ENCODE measurements around the gene ATG4C. TPM values are rescaled to one million over a fixed set of nuclear protein-coding genes. Genes with fewer than 3 reads are reported as not detected.

ATG4C gene
- total RNA-seq, 3 donors from 2014 or later (not counting 1 experiment from before 2014, with no cell fraction given) = 4.8 to 9.7 (median 6.3) TPM

DNA sequence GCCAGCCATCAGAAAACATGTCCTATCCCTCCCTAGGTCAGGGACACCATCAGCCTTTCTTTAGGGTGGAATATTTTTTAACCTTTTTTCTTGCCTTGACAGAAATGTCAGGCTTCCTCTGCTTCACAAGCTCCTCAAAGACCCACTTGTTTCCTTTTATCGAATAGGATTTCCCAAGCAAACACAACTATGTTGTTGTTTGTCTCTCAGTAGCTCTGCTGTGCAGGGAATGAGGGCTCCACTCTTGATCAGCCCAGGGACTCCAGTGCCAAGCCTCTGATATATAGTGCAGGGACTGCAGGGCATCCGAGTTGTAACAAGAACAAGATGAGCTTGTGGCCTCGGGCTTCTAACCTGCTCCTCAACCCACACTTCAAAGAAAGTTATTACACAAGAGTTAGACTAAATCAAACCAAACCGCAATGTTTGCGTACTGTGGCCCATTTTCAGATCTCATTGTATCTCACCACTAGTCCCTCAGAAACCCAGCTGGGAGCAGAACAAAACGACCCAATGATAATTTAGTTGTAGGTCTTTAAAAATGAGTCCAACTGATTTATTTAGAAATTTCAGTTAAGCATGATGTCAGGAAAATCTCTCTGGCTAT is 108.1 kb downstream of the ATG4C start:
- Mint-ChIP-seq H3K9me3 (no peaks in the 10 kb centered on the region), H3K4me3 (no peak overlapping the region), H3K36me3 (no peaks in the 10 kb centered on the region), H3K27me3 (ENCODE audit: low read depth in 2 of 2) (peaks cover 12 to 24% of the 10 kb centered on the region in 2 donors), H3K27ac (no peak overlapping the region), H3K4me1 (no peaks in the 10 kb centered on the region)
- 77% methylated on average over 5 of the region's 6 CpGs for WGBS (ENCODE audit: insufficient coverage)
- no peak for DNase-seq
- Histone ChIP-seq H3K27ac (ENCODE audit: low read length) (no peak overlapping the region), H3K4me1 (ENCODE audit: control insufficient read depth, insufficient read depth, low read length) (no peaks in the 10 kb centered on the region), H3K27me3 (ENCODE audit: control insufficient read depth, insufficient read depth, low read length) (no peaks in the 10 kb centered on the region), H3K36me3 (ENCODE audit: control insufficient read depth, insufficient read depth, low read length) (no peaks in the 10 kb centered on the region), H3K9me3 (ENCODE audit: control insufficient read depth, insufficient read depth, low read length) (no peaks in the 10 kb centered on the region), H3K4me3 (ENCODE audit: low read length) (no peak overlapping the region)
- TF ChIP-seq, protein P1, sequence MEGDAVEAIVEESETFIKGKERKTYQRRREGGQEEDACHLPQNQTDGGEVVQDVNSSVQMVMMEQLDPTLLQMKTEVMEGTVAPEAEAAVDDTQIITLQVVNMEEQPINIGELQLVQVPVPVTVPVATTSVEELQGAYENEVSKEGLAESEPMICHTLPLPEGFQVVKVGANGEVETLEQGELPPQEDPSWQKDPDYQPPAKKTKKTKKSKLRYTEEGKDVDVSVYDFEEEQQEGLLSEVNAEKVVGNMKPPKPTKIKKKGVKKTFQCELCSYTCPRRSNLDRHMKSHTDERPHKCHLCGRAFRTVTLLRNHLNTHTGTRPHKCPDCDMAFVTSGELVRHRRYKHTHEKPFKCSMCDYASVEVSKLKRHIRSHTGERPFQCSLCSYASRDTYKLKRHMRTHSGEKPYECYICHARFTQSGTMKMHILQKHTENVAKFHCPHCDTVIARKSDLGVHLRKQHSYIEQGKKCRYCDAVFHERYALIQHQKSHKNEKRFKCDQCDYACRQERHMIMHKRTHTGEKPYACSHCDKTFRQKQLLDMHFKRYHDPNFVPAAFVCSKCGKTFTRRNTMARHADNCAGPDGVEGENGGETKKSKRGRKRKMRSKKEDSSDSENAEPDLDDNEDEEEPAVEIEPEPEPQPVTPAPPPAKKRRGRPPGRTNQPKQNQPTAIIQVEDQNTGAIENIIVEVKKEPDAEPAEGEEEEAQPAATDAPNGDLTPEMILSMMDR (IDR thresholded peaks at IDR 0.05) = no peak
- intact Hi-C loops (cut with micrococcal nuclease) = no loop called here
- no peak for ATAC-seq

DNA sequence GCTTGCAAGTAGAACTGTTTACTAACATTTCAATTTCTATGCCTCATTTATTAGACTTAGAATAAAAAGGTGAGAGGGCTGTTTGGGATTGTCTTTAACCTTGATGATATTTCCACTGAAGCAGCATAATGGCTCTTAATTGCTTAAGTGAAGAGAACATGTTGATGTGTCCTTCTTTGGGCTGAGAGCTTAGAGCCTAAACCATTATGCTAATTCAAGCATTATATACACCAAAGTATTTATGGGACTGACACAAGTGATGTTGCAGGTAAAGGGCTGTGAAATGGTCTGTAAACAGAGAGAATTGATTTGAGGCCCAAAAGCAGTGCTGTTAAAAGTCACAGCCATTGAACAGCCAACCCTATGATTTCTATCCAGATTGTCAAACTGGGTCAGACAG is 113.9 kb downstream of the ATG4C start:
- intact Hi-C loops (cut with micrococcal nuclease) = no loop called here
- Histone ChIP-seq H3K27ac (ENCODE audit: low read length) (no peak overlapping the region), H3K4me1 (ENCODE audit: control insufficient read depth, insufficient read depth, low read length) (no peaks in the 10 kb centered on the region), H3K36me3 (ENCODE audit: control insufficient read depth, insufficient read depth, low read length) (no peaks in the 10 kb centered on the region), H3K4me3 (ENCODE audit: low read length) (no peak overlapping the region), H3K27me3 (ENCODE audit: control insufficient read depth, insufficient read depth, low read length) (no peaks in the 10 kb centered on the region), H3K9me3 (ENCODE audit: control insufficient read depth, insufficient read depth, low read length) (no peaks in the 10 kb centered on the region)
- TF ChIP-seq, protein P1 (IDR thresholded peaks at IDR 0.05) = no peak
- H3K9me3 Mint-ChIP-seq = no peaks in the 10 kb centered on the region
- no peak overlapping the region for H3K4me3 Mint-ChIP-seq
- H3K36me3 Mint-ChIP-seq = no peaks in the 10 kb centered on the region
- ATAC-seq = no peak
- peaks cover 12 to 13% of the 10 kb centered on the region in 2 donors for H3K27me3 Mint-ChIP-seq (ENCODE audit: low read depth in 2 of 2)
- H3K4me1 Mint-ChIP-seq = no peaks in the 10 kb centered on the region
- no peak for DNase-seq
- H3K27ac Mint-ChIP-seq = no peak overlapping the region

DNA sequence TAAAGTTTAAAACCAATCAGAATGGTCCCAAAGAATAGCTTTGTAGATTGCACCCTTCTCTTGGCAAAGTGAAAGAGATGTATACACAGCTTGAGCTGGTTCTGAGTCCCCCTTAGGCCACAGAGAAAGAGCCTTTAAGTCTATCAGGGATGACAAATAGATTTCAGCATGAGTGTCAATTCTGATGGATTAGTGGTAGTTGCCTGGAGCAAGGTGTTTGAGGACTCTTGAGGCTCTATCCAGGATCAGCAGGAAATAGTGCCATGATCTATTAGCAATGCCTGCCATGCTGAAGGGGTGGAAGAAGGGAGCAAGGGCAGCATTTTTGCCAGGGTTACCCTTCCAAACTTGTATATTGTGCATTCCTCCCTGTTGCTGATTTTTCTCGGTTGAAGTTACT is 116.6 kb downstream of the ATG4C start:
- Mint-ChIP-seq H3K27me3 (ENCODE audit: low read depth in 2 of 2) (peaks cover 2% of the 10 kb centered on the region in 2 donors), H3K9me3 (no peaks in the 10 kb centered on the region), H3K36me3 (no peaks in the 10 kb centered on the region), H3K4me3 (no peak overlapping the region), H3K27ac (no peak overlapping the region), H3K4me1 (no peaks in the 10 kb centered on the region)
- 100% methylated on average over 1 of the region's 1 CpG for WGBS (ENCODE audit: insufficient coverage)
- Histone ChIP-seq H3K27me3 (ENCODE audit: control insufficient read depth, insufficient read depth, low read length) (no peaks in the 10 kb centered on the region), H3K4me1 (ENCODE audit: control insufficient read depth, insufficient read depth, low read length) (no peaks in the 10 kb centered on the region), H3K4me3 (ENCODE audit: low read length) (no peak overlapping the region), H3K9me3 (ENCODE audit: control insufficient read depth, insufficient read depth, low read length) (no peaks in the 10 kb centered on the region), H3K27ac (ENCODE audit: low read length) (no peak overlapping the region), H3K36me3 (ENCODE audit: control insufficient read depth, insufficient read depth, low read length) (no peaks in the 10 kb centered on the region)
- TF ChIP-seq, protein P1 (IDR thresholded peaks at IDR 0.05) = no peak
- ATAC-seq (no peak), DNase-seq (no peak)
- intact Hi-C loops (cut with micrococcal nuclease) = no loop called here

DNA sequence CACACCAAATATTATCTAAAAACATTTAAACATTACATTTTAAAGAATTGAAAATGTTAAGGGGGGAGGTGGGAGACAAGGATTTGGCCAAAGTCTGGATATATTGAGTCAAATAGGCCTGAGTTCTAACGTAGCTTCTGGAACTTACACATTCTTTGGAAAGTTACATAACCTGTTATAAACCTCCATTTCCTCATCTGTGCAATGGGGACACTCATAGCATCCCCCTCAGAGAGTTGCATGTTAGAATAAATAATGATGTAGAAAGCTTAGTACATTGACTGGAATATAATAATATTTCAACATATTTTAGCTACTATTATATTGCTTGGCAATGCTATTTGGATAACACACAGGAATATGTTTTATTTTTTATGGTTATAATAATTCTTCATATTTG is 117.7 kb downstream of the ATG4C start:
- Mint-ChIP-seq H3K9me3 (no peaks in the 10 kb centered on the region), H3K36me3 (no peaks in the 10 kb centered on the region), H3K27me3 (ENCODE audit: low read depth in 2 of 2) (no peaks in the 10 kb centered on the region), H3K27ac (no peak overlapping the region), H3K4me1 (no peaks in the 10 kb centered on the region), H3K4me3 (no peak overlapping the region)
- H3K4me1 ChIP-seq (ENCODE audit: control insufficient read depth, insufficient read depth, low read length) = no peaks in the 10 kb centered on the region
- H3K27ac ChIP-seq (ENCODE audit: low read length) = no peak overlapping the region
- H3K4me3 ChIP-seq (ENCODE audit: low read length) = no peak overlapping the region
- ATAC-seq (no peak), DNase-seq (no peak)
- no peaks in the 10 kb centered on the region for H3K36me3 ChIP-seq (ENCODE audit: control insufficient read depth, insufficient read depth, low read length)
- H3K9me3 ChIP-seq (ENCODE audit: control insufficient read depth, insufficient read depth, low read length) = no peaks in the 10 kb centered on the region
- intact Hi-C loops (cut with micrococcal nuclease) = no loop called here
- no CpG with 5 or more reads among the region's 1 CpG for WGBS (ENCODE audit: insufficient coverage)
- TF ChIP-seq, protein P1 (IDR thresholded peaks at IDR 0.05) = no peak
- no peaks in the 10 kb centered on the region for H3K27me3 ChIP-seq (ENCODE audit: control insufficient read depth, insufficient read depth, low read length)
